NOMO-1 treated with DMSO at 0.1 percent for 48 hours (cell line): ENCODE results near the gene COL6A2.
"Not testable (repeated sequence)": the region's sequence is repeated elsewhere in the genome, so short reads cannot be mapped to it uniquely, and the experiment has no call there.

Source experiments
- DNase-seq: peaks from one replicate; lab custom pipeline; 2025; ENCODE audit not compliant: unreplicated experiment; lab: John Stamatoyannopoulos, UW

COL6A2 gene

GRCh38 chr21:46097336-46098293, at the start of gene COL6A2:
COL6A2 (plus strand) TSS chr21:46098112.
- DNase-seq, result peak; percentile 3

GRCh38 chr21:46048926-46049889, 48.7 kb upstream of the COL6A2 start:
- DNase-seq, result no peak

- no peak for DNase-seq
Observed at GRCh38 chr21:46049890-46050667, 47.8 kb upstream of the COL6A2 start.

- no peak for DNase-seq
Observed at GRCh38 chr21:46050668-46051378, 47.1 kb upstream of the COL6A2 start.

GRCh38 chr21:46051379-46051770, 46.5 kb upstream of the COL6A2 start:
- DNase-seq, result no peak

GRCh38 chr21:46051821-46052675, 45.9 kb upstream of the COL6A2 start:
- no peak for DNase-seq

GRCh38 chr21:46052703-46053651, 44.9 kb upstream of the COL6A2 start:
- DNase-seq, result no peak

GRCh38 chr21:46054031-46054430, 43.9 kb upstream of the COL6A2 start:
- DNase-seq, result no peak

GRCh38 chr21:46054451-46054881, 43.4 kb upstream of the COL6A2 start:
- no peak for DNase-seq

GRCh38 chr21:46055863-46056281, 42.0 kb upstream of the COL6A2 start:
- no peak for DNase-seq

- DNase-seq, result no peak
Observed at GRCh38 chr21:46056450-46056903, 41.4 kb upstream of the COL6A2 start.

- DNase-seq, result no peak
Observed at GRCh38 chr21:46057111-46057709, 40.7 kb upstream of the COL6A2 start.

- DNase-seq, result no peak
Observed at GRCh38 chr21:46057710-46058241, 40.1 kb upstream of the COL6A2 start.

GRCh38 chr21:46058431-46059145, 39.3 kb upstream of the COL6A2 start:
- no peak for DNase-seq

GRCh38 chr21:46059195-46059594, 38.7 kb upstream of the COL6A2 start:
- no peak for DNase-seq

- DNase-seq, result not testable (repeated sequence)
Observed at GRCh38 chr21:46059711-46060455, 38.0 kb upstream of the COL6A2 start.
